ENCODE measurements around the gene FAM78B.

Gene FAM78B

GRCh38 chr1:166062421-166063070 lies 104.3 kb downstream of the FAM78B start:
- no peak for DNase-seq

DNA sequence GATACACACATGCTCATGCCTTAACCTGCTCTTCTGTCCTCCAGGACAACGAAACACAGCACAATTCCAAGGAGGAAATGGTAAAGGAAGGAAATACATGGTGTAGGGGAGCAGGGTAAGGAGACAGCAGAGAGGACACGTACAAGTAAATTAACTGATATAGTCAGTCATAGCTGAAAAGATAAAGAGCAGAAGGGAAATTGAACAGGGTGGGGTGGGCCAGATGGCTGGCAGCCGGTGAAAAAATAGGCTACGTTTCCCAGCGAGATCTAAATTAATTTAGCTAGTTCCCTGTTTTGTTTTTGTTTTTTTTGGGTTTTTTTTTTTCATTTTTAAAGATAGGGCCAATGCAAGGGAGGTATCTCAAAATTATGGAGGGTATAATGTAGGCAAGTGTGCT lies 109.2 kb downstream of the FAM78B start:
- DNase-seq = no peak

GRCh38 chr1:166053395-166053794 lies 113.4 kb downstream of the FAM78B start:
- no peak for DNase-seq

GRCh38 chr1:166040202-166040997 lies 126.4 kb downstream of the FAM78B start:
- DNase-seq = no peak

- no peak for DNase-seq
Measured at GRCh38 chr1:166039436-166040201, 127.2 kb downstream of the FAM78B start.

- no peak for DNase-seq
Measured at GRCh38 chr1:166036092-166036491, 130.7 kb downstream of the FAM78B start.

- DNase-seq = peak; percentile 41
Measured at GRCh38 chr1:166032572-166033371, 134.0 kb downstream of the FAM78B start.

DNA sequence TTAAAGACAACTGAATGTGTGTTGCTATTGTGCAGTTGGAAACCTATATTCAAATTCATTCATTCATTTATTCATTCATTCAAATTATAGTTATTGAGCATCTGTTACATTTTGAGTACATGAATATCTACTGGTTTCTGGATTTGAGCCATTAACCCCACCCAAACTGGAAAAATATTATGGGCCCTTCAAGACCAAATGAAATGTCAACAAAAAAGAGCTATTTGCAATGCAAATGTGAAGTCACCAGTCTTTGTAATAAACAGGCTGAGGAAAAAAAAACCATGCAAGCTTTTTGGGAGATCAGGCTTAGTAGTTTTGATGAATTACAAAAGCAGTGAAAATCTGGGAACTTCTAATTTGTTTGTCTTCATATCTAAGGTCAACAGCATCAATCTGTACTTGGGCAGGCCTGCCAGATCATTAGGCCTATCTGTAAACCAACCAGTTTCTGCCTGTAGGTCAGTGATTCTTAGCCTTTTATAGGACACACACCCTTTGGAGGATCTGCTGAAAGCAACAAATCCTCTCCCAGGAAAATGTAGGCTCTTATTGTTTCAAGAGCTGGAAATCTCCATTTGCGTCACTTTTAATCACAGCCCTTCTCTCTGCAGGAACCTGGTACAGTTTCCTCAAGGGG lies 134.7 kb downstream of the FAM78B start:
- no peak for DNase-seq

- DNase-seq = no peak
Measured at GRCh38 chr1:166029196-166029945, 137.4 kb downstream of the FAM78B start.

DNA sequence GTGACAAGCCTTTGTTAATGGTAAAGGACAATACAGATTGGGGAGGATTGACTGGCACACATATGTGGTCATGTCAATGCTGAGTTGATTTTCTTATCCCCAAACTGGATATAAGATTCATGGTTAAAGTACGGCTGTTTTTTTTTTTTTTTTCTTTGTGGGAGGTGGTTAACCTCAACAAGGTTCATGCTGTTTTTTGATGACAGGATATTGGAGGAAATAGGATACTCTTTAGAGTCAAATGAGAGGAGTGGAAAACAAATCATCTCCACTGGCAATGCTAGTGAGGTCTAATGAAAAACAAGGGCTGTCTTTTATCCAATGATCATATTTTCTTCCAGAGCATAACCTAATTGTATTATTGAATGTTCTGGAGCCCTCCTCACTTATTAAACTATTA lies 140.2 kb downstream of the FAM78B start:
- DNase-seq = no peak

- DNase-seq = no peak
Measured at GRCh38 chr1:166026143-166026542, 140.7 kb downstream of the FAM78B start.

- no peak for DNase-seq
Measured at GRCh38 chr1:166020210-166020609, 146.6 kb downstream of the FAM78B start.
